HG03139 (cell line): ENCODE measurements around the gene ZDHHC7.
"Not testable (repeated sequence)": the region's sequence is repeated elsewhere in the genome, so short reads cannot be mapped to it uniquely, and the experiment has no call there.

Experiments
- ATAC-seq: cut with Tn5 transposase; IDR thresholded peaks from one replicate; pipeline ENCODE4 v1.9.1; 2021; ENCODE audit not compliant: unreplicated experiment

Gene ZDHHC7

GRCh38 chr16:84947022-84947421, 64.3 kb downstream of the ZDHHC7 start:
- no peak for ATAC-seq

DNA sequence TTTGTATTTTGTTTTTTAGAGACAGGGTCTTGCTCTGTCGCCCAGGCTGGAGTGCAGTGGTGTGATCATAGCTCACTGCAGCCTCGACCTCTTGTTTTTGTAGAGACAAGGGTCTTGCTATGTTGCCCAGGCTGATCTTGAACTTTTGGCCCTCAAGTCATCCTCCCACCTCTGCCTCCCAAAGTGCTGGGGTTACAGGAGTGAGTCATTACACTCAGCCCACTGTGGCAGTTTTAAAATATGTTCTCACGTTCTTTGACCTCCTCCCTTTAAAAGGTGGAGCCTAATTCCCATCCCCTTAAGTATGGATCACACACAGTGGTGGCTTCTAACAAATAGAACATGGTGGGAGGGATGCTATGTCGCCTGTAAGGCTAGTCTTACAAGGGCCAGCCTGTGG, 67.7 kb downstream of the ZDHHC7 start:
- ATAC-seq = no peak

DNA sequence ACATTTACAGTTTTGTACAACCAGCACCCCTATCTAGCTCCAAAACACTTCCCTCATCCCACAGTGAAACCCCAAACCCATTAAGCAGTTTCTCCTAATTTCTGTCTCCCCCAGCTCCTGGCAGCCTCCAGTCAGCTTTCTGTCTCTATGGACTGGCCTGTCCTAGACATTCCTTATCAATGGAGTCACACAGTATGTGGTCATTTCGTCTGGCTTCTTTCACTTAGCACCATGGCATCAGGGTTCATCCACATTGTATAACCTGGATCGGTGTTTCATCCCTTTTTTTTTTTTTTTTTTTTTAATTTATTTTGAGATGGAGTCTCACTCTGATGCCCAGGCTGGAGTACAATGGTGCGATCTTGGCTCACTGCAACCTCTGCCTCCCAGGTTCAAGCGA, 68.5 kb downstream of the ZDHHC7 start:
- no peak for ATAC-seq

DNA sequence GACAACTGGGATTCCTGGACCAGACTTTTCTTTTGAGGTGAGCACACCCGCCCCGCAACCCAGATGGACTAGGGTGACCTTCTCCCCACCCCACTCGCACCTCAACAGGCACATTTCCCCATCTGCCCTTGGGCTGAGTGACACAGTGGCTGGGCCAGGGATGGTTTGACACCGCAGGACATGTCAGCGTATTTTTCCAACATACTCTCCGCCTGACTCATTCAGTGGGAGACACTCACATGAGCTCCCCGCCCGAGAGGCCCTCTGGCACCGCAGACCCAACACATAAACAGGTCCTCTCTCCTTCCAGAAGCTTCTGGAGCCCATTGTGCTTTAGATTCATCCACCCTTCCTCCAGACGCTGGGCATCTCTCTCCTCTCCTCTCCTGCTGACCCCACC, 69.4 kb downstream of the ZDHHC7 start:
- ATAC-seq = no peak

GRCh38 chr16:84940670-84941551, 70.4 kb downstream of the ZDHHC7 start:
- no peak for ATAC-seq

DNA sequence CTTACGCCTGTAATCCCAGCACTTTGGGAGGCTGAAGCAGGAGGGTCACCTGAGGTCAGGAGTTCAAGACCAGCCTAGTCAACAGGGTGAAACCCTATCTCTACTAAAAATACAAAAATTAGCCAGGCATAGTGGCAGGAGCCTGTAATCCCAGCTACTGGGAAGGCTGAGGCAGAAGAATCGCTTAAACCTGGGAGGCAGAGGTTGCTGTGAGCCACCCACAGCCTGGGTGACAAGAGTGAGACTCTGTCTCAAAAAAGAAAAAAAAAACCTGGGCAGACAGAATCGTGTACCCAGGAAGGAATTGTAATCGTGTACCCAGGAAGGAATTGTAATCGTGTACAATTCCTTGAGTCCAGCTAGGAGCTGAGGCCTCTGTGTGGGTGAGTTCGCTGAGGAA, 72.7 kb downstream of the ZDHHC7 start:
- ATAC-seq = not testable (repeated sequence)

- no peak for ATAC-seq
Observed at GRCh38 chr16:84937196-84938005, 73.9 kb downstream of the ZDHHC7 start.

- ATAC-seq = no peak
Observed at GRCh38 chr16:84933774-84934631, 77.3 kb downstream of the ZDHHC7 start.

DNA sequence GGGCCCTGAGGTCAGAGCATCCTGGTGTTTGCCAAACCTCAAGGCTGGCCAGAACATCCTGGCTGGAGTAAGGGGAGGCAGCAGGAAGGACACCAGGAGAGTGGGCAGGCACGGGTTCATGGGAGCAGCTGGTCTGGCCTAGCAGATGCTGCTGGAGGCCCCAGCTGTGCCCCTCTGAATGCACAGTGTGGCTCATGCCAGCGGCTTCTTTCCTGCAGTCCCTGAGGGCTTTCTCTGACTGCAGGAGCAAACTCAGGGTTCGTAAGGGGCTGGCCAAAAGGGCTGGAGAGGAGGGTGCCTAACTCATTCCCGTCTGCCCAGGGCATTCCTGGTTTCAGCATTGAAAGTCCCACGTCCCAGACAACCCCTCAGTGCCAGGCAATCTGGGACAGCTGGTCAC, 78.7 kb downstream of the ZDHHC7 start:
- ATAC-seq = no peak

DNA sequence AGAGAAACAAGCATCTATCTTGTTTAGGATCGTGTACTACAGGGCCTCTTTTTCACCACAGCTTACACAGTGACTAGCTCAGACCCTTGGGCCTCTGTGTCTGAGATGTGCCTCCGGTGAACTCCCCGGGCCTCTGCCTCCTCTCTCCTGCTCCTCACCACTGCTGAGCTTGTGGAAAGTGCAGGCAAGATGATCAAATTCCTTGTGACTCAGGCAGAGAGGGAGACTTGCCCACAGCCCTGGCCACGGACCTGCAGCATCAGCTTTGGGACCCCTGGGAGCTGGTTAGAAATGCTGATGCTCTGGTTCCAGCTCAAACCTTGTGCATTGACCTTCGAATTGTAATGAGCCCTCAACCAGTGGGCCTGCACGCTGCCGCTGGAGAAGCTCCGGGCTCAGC, 79.8 kb downstream of the ZDHHC7 start:
- no peak for ATAC-seq

DNA sequence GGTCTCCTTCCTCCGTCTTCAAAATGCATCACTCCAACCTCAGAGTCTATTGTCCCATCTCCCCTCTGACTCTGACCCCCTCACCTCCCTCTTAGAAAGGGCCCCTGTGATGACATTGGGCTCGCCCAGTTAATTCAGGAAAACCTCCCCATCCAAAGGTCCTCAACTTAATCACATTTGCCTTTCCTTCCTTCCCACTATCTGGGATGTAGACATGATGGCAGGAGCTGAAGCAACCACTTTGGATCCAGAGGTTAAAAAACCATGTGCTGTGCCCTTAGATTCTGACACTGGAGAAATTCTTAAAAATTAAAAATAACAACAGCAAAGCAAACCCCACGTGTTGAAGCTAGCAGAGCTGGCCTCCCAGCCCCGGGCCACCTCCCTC, 80.2 kb downstream of the ZDHHC7 start:
- no peak for ATAC-seq

DNA sequence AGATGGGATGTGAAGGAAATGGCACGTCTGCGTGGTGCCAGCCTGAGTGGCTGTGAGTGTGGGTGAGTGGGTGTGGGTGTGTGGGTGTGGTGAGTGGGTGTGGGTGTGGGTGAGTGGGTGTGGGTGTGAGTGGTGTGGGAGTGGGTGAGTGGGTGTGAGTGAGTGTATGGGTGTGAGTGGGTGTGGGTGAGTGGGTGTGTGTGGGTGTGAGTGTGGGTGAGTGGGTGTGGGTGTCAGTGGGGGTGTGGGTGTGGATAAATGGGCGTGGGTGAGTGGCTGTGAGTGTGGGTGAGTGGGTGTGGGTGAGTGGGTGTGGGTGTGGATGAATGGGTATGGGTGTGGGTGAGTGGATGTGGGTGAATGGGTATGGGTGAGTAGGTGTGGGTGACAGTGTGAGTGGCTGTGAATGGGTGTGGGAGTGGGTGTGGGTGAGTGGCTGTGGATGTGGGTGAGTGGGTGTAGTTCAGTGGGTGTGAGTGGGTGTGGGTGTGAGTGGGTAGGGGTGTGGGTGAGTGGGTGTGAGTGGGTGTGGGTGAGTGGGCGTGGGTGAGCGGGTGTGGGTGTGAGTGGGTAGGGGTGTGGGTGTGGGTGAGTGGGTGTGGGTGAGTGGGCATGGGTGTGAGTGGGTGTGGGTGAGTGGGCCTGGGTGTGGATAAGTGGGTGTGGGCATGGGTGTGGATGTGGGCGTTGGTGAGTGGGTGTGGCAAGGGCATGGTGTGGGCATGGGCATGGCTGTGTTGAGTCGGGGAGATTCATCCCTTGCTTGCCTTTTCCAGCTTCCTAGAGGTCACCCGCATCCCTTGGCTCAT, 80.8 kb downstream of the ZDHHC7 start:
- ATAC-seq = no peak

DNA sequence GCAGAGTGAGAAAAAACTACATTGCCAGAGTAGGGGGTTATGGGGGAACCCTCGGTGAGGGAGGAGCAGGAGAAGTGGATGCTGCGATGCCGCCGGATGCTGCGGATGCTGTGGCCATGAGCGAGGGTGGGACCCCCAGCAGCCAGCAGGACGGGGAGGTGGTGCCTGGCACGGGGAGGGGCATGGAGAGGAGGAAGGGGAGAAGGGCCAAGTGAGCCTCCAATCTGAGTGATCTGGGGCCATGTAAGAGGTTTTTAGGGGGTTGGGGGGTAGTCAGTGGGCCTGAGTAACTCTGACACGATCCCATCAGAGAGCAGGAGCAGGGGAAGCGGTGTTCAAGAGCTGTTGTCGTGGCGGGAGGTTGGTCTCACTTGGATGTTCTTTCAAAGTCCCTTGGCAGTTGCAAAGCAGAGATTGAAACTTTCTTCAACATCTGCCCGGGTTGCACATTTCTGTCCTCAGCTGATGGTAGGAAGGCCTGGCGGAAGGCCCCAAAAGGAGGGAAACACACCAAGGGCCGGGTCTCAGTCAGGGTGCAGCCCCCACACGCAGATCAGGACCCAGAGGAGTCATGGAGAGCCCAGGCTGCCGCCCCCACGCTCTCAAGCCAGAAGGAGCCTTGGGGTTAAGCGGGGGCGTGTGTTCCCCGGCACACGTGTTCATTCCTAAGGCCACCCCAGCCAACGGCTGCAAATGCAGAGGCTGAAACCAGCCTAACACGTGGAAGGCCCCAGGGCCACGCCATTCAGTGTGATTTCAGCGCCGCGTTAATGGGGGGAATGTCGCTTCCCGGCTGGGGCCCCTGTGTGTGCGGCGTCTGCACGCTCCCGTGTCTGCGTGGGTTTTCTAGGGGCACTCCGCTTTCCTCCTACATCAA, 81.7 kb downstream of the ZDHHC7 start:
- no peak for ATAC-seq

- ATAC-seq = no peak
Observed at GRCh38 chr16:84928679-84929420, 82.5 kb downstream of the ZDHHC7 start.

- ATAC-seq = no peak
Observed at GRCh38 chr16:84927621-84928591, 83.4 kb downstream of the ZDHHC7 start.

DNA sequence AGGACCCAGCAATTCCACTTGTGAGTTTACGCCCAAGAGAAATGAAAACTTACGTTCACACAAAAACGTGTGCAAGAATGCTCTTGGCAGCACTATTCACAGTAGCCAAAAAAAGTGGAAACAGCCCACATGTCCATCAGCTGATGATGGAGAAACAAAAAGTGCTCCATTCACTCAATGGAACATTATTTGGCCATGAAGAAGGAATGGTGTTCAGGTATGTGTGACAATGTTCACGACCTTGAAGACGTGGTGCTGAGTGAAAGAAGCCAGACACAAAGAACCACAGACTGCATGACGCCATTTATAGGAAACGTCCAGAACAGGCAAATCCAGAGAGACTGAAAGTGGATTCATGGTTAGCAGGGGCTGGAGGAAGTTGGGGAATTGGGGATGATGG, 84.9 kb downstream of the ZDHHC7 start:
- ATAC-seq = no peak

DNA sequence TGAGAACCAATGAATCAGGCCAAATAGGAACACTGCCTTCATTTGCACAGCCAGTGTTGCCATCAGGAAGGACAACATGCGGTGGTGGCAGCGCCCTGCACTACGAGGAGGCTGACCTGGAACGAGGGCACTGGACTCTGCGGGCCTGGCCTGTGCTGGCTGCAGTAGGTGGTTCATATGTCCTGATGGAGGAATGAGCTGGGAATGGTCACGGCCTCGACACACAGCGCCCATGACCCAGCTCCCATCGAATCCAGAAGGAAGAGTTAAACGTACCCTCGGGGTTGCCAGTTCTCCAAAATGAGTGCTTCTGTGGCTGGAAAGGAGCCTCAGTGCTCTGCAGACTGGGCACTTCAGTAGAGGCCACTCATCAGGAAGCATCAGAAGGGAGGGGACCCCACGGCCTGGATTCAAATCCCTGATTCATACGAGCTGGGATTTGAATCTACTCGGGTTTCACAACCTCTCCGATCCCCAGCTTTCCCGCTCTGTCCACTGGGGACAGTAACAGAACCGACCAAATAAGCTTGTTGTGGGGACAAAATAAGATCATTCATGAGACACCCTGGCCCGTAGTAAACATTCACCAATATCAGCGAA, 85.5 kb downstream of the ZDHHC7 start:
- ATAC-seq = no peak
